OCI-LY1 (cell line): ENCODE measurements around the gene GSTO1.

Source experiments
- H2AFZ ChIP-seq: fragments of 200-600 bp; sonication (generic), shearing (Covaris generic); 2 replicates; pipeline ENCODE4 v1.6.0; 2014; ENCODE audit warnings: antibody characterized with exemption, mild to moderate bottlenecking, low read length
- H3F3A ChIP-seq: fragments of 200-600 bp; sonication (generic), shearing (Covaris generic); 2 replicates; pipeline ENCODE4 v1.6.0; 2014; ENCODE audit warnings: mild to moderate bottlenecking, antibody characterized with exemption, low read length, moderate library complexity; ENCODE audit not compliant: insufficient read depth
- H3K27ac ChIP-seq: fragments of 200-600 bp; sonication (generic); 2 replicates; pipeline ENCODE4 v1.5.1; 2014; ENCODE audit warnings: low read length, mixed run types, mild to moderate bottlenecking, low read depth; ENCODE audit not compliant: poor library complexity, severe bottlenecking
- H3K27me3 ChIP-seq: fragments of 200-600 bp; sonication (generic); 2 replicates; pipeline ENCODE4 v1.6.0; 2014; ENCODE audit warnings: antibody characterized with exemption, mild to moderate bottlenecking, low read length, moderate library complexity; ENCODE audit not compliant: insufficient read depth
- H3K36me3 ChIP-seq: fragments of 200-600 bp; sonication (generic); 2 replicates; pipeline ENCODE4 v1.6.1; 2014; ENCODE audit warnings: mild to moderate bottlenecking, antibody characterized with exemption, low read length, moderate library complexity, mixed read lengths; ENCODE audit not compliant: insufficient read depth
- H3K4me1 ChIP-seq: fragments of 200-600 bp; sonication (generic); 2 replicates; pipeline ENCODE4 v1.5.1; 2014; ENCODE audit warnings: mild to moderate bottlenecking, low read length, moderate library complexity; ENCODE audit not compliant: insufficient read depth, severe bottlenecking
- H3K4me2 ChIP-seq: fragments of 200-600 bp; sonication (generic), shearing (Covaris generic); 2 replicates; pipeline ENCODE4 v1.6.1; 2014; ENCODE audit warnings: low read length
- H3K4me3 ChIP-seq: fragments of 200-600 bp; sonication (generic); 2 replicates; pipeline ENCODE4 v1.5.1; 2014; ENCODE audit warnings: low read length, low read depth, mild to moderate bottlenecking, mixed read lengths; ENCODE audit not compliant: poor library complexity, severe bottlenecking
- H3K79me2 ChIP-seq: fragments of 200-600 bp; shearing (Covaris generic); 2 replicates; pipeline ENCODE4 v1.6.1; 2016; ENCODE audit warnings: mixed run types, low read length, mixed read lengths; ENCODE audit not compliant: insufficient read depth
- H3K9ac ChIP-seq: fragments of 200-600 bp; sonication (generic), shearing (Covaris generic); 2 replicates; pipeline ENCODE4 v1.6.1; 2014; ENCODE audit warnings: mild to moderate bottlenecking, low read length, mixed read lengths
- H3K9me2 ChIP-seq: fragments of 200-600 bp; sonication (generic), shearing (Covaris generic); 2 replicates; pipeline ENCODE4 v1.6.1; 2014; ENCODE audit warnings: low read depth, mild to moderate bottlenecking, low read length, mixed read lengths
- H3K9me3 ChIP-seq: fragments of 200-600 bp; shearing (Covaris generic); 2 replicates; pipeline ENCODE4 v1.6.1; 2014; ENCODE audit warnings: low read length, mixed read lengths
- H4K20me1 ChIP-seq: fragments of 200-600 bp; sonication (generic), shearing (Covaris generic); 2 replicates; pipeline ENCODE4 v1.6.0; 2016; ENCODE audit warnings: mild to moderate bottlenecking, low read length; ENCODE audit not compliant: insufficient read depth
- EZH2 ChIP-seq: fragments of 200-600 bp; sonication (generic), shearing (Covaris generic); IDR thresholded peaks from 2 replicates; pipeline ENCODE4 v1.8.0; 2017; ENCODE audit warnings: borderline replicate concordance, mixed run types, mild to moderate bottlenecking, antibody characterized with exemption, low read length, moderate library complexity, mixed read lengths
- TF ChIP-seq, protein P1 (sequence below): fragments of 200-600 bp; sonication (generic), shearing (Covaris generic); IDR thresholded peaks from 2 replicates; pipeline ENCODE4 v1.5.1; 2017; ENCODE audit warnings: mild to moderate bottlenecking, antibody characterized with exemption, low read length, moderate library complexity, mixed read lengths

The GSTO1 gene

DNA sequence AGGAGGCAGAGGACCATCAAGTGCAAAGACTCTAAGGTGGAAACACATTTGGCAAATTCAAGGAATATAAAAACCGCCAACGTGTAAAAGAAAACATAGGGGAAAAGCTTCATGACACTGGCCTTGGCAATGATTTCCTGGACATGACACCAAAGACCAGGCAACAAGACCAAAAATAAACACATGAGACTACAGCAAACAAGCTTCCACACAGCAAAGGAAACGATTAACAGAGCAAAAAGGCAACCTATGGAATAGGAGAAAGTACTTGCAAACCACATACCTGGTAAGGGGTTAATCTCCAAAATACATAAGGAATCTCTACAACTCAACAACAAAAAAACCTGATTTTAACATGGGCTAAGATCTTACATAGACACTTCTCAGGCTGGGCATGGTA lies 3.5 kb downstream of the GSTO1 start:
- TF ChIP-seq, protein P1, sequence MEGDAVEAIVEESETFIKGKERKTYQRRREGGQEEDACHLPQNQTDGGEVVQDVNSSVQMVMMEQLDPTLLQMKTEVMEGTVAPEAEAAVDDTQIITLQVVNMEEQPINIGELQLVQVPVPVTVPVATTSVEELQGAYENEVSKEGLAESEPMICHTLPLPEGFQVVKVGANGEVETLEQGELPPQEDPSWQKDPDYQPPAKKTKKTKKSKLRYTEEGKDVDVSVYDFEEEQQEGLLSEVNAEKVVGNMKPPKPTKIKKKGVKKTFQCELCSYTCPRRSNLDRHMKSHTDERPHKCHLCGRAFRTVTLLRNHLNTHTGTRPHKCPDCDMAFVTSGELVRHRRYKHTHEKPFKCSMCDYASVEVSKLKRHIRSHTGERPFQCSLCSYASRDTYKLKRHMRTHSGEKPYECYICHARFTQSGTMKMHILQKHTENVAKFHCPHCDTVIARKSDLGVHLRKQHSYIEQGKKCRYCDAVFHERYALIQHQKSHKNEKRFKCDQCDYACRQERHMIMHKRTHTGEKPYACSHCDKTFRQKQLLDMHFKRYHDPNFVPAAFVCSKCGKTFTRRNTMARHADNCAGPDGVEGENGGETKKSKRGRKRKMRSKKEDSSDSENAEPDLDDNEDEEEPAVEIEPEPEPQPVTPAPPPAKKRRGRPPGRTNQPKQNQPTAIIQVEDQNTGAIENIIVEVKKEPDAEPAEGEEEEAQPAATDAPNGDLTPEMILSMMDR: no peak
- no peak for TF ChIP-seq EZH2
- Histone ChIP-seq H3K4me3 (no peak overlapping the region), H2AFZ (no peak overlapping the region), H3K9me3 (no peaks in the 10 kb centered on the region), H3K27ac (no peak overlapping the region), H4K20me1 (no peaks in the 10 kb centered on the region), H3K9me2 (no peaks in the 10 kb centered on the region), H3K9ac (no peak overlapping the region), H3F3A (no peaks in the 10 kb centered on the region), H3K4me1 (peaks cover 13% of the 10 kb centered on the region), H3K36me3 (peaks cover 35% of the 10 kb centered on the region), H3K4me2 (no peak overlapping the region), H3K27me3 (no peaks in the 10 kb centered on the region), H3K79me2 (no peaks in the 10 kb centered on the region; the same call in 1 of the 2 replicates)

DNA sequence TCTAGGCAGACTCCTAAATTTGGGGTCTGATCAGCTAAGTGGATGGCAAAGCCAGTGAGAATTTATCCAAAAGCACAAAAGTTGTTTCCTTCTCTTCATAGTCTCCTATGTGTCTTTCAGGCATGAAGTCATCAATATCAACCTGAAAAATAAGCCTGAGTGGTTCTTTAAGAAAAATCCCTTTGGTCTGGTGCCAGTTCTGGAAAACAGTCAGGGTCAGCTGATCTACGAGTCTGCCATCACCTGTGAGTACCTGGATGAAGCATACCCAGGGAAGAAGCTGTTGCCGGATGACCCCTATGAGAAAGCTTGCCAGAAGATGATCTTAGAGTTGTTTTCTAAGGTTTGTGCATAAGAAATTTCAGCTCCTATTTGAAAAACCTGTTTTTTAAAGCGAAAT lies 4.8 kb downstream of the GSTO1 start:
- H3K79me2 ChIP-seq: no peaks in the 10 kb centered on the region; the same call in 1 of the 2 replicates
- peaks cover 35% of the 10 kb centered on the region for H3K36me3 ChIP-seq
- no peak overlapping the region for H3K4me2 ChIP-seq
- H3K4me1 ChIP-seq: peaks cover 11% of the 10 kb centered on the region
- no peaks in the 10 kb centered on the region for H3K9me3 ChIP-seq
- TF ChIP-seq, protein P1: no peak
- TF ChIP-seq EZH2: no peak
- H2AFZ ChIP-seq: no peak overlapping the region
- no peaks in the 10 kb centered on the region for H3K9me2 ChIP-seq
- no peaks in the 10 kb centered on the region for H4K20me1 ChIP-seq
- H3K4me3 ChIP-seq: no peak overlapping the region
- H3K9ac ChIP-seq: no peak overlapping the region
- no peaks in the 10 kb centered on the region for H3K27me3 ChIP-seq
- H3K27ac ChIP-seq: no peak overlapping the region
- H3F3A ChIP-seq: no peaks in the 10 kb centered on the region

- H3K36me3 ChIP-seq: peaks cover 37% of the 10 kb centered on the region
- TF ChIP-seq, protein P1: no peak
- no peak for TF ChIP-seq EZH2
- no peak overlapping the region for H3K4me3 ChIP-seq
- peaks cover 10% of the 10 kb centered on the region for H3K4me1 ChIP-seq
- no peak overlapping the region for H3K9ac ChIP-seq
- no peak overlapping the region for H3K27ac ChIP-seq
- H2AFZ ChIP-seq: no peak overlapping the region
- no peaks in the 10 kb centered on the region for H3K9me3 ChIP-seq
- no peak overlapping the region for H3K4me2 ChIP-seq
- H3K27me3 ChIP-seq: no peaks in the 10 kb centered on the region
- no peaks in the 10 kb centered on the region for H4K20me1 ChIP-seq
- H3F3A ChIP-seq: no peaks in the 10 kb centered on the region
- no peaks in the 10 kb centered on the region; the same call in 1 of the 2 replicates for H3K79me2 ChIP-seq
- no peaks in the 10 kb centered on the region for H3K9me2 ChIP-seq
Measured at GRCh38 chr10:104259999-104260774, 5.5 kb downstream of the GSTO1 start.
